Activated T-cell treated with anti-CD3 and anti-CD28 coated beads, Interleukin-2, amount 50 U/mL, for 1 hour (primary cell): ENCODE results near the gene ARHGEF11.

Experiments
- DNase-seq: peaks from one replicate; pipeline ENCODE4 v3.0.0-alpha.2; 2020

ARHGEF11 gene

GRCh38 chr1:157044326-157044725, 1.2 kb downstream of the ARHGEF11 start:
- DNase-seq = no peak

GRCh38 chr1:157043685-157044084, 1.9 kb downstream of the ARHGEF11 start:
- no peak for DNase-seq

GRCh38 chr1:157042846-157043245, 2.7 kb downstream of the ARHGEF11 start:
- no peak for DNase-seq

GRCh38 chr1:157040802-157041201, 4.7 kb downstream of the ARHGEF11 start:
- no peak for DNase-seq

- no peak for DNase-seq
Measured at GRCh38 chr1:157035121-157035520, 10.4 kb downstream of the ARHGEF11 start.

GRCh38 chr1:157034137-157034800, 11.3 kb downstream of the ARHGEF11 start:
- no peak for DNase-seq

- no peak for DNase-seq
Measured at GRCh38 chr1:157033357-157033876, 12.1 kb downstream of the ARHGEF11 start.

GRCh38 chr1:157032303-157032702, 13.2 kb downstream of the ARHGEF11 start:
- no peak for DNase-seq

- no peak for DNase-seq
Measured at GRCh38 chr1:157030728-157031127, 14.8 kb downstream of the ARHGEF11 start.

- DNase-seq = no peak
Measured at GRCh38 chr1:157028674-157029073, 16.9 kb downstream of the ARHGEF11 start.

GRCh38 chr1:157025856-157026255, 19.7 kb downstream of the ARHGEF11 start:
- DNase-seq = no peak

GRCh38 chr1:157025385-157025784, 20.2 kb downstream of the ARHGEF11 start:
- no peak for DNase-seq

GRCh38 chr1:157021688-157022087, 23.9 kb downstream of the ARHGEF11 start:
- no peak for DNase-seq

GRCh38 chr1:157019457-157019856, 26.1 kb downstream of the ARHGEF11 start:
- no peak for DNase-seq

- no peak for DNase-seq
Measured at GRCh38 chr1:157011845-157012244, 33.7 kb downstream of the ARHGEF11 start.

GRCh38 chr1:157008502-157008901, 37.0 kb downstream of the ARHGEF11 start:
- DNase-seq = no peak

GRCh38 chr1:157007306-157007705, 38.2 kb downstream of the ARHGEF11 start:
- no peak for DNase-seq

GRCh38 chr1:157006676-157007075, 38.9 kb downstream of the ARHGEF11 start:
- DNase-seq = no peak

- DNase-seq = no peak
Measured at GRCh38 chr1:157005965-157006364, 39.6 kb downstream of the ARHGEF11 start.

- DNase-seq = no peak
Measured at GRCh38 chr1:157004806-157005205, 40.7 kb downstream of the ARHGEF11 start.

- no peak for DNase-seq
Measured at GRCh38 chr1:157004327-157004726, 41.2 kb downstream of the ARHGEF11 start.

GRCh38 chr1:157001304-157001703, 44.2 kb downstream of the ARHGEF11 start:
- no peak for DNase-seq

- no peak for DNase-seq
Measured at GRCh38 chr1:157000686-157001085, 44.9 kb downstream of the ARHGEF11 start.

GRCh38 chr1:156999596-157000320, 45.8 kb downstream of the ARHGEF11 start:
- no peak for DNase-seq
